Measurements from ENCODE around the gene SWT1.

GRCh38 chr1:185156854-185157598 is at the start of gene SWT1, which contains the start of gene TRMT1L:
- TF ChIP-seq GABPA (IDR thresholded peaks at IDR 0.05; ENCODE audit: low read depth) (peak; percentile 67; the same call in 1 of the 2 replicates), POLR2AphosphoS5 (IDR thresholded peaks at IDR 0.05; ENCODE audit: low read depth) (peak; percentile 81)
- TF ChIP-seq, protein P1, sequence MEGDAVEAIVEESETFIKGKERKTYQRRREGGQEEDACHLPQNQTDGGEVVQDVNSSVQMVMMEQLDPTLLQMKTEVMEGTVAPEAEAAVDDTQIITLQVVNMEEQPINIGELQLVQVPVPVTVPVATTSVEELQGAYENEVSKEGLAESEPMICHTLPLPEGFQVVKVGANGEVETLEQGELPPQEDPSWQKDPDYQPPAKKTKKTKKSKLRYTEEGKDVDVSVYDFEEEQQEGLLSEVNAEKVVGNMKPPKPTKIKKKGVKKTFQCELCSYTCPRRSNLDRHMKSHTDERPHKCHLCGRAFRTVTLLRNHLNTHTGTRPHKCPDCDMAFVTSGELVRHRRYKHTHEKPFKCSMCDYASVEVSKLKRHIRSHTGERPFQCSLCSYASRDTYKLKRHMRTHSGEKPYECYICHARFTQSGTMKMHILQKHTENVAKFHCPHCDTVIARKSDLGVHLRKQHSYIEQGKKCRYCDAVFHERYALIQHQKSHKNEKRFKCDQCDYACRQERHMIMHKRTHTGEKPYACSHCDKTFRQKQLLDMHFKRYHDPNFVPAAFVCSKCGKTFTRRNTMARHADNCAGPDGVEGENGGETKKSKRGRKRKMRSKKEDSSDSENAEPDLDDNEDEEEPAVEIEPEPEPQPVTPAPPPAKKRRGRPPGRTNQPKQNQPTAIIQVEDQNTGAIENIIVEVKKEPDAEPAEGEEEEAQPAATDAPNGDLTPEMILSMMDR (IDR thresholded peaks at IDR 0.05; ENCODE audit: insufficient read depth, low read length): no peak
